ENCODE data around the gene CSTF1. TPM values are rescaled to one million over a fixed set of nuclear protein-coding genes. Genes with fewer than 3 reads are reported as not detected.

Gene CSTF1
- total RNA-seq, 1 donor from 2014 or later, result 32.6 TPM

DNA sequence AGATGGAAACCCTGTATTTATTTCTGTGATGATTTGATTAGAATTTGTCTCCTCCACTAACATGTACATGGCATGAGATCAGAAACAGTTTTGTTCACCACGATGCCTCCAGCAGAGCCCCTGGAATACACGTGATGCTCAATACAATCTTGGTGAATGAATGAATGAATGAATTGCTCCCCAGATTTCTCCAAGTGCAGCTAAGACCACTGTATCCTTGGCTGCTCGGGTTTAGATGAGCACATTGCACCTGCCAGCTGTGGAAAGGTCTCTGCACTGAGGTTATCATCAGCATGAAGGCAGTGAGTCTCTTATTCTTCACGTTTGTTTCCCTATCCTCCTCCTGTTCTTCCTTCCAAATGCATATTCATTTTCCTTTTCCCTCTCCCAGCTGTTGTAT is 37.5 kb downstream of the CSTF1 start:
- DNase-seq, result no peak

DNA sequence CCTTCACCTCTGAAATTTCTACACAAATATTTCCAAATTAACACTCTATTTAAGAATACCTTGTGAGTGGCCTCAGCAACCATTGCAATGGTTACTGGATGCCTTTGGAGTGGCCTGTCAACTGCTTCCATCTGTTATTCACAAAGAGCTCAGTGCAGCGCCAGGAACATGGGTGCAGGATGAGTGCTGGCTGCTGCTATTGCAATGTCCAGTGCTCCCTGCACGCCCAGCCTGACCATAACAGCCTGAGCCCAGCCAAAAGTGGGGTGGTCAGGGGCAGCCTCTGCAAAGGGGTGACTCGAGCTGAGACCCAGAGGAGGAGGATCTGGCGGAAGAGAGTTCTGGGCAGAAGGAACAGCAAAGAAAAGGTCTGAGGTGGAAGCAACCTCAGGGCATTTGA is 38.0 kb downstream of the CSTF1 start:
- DNase-seq, result no peak

DNA sequence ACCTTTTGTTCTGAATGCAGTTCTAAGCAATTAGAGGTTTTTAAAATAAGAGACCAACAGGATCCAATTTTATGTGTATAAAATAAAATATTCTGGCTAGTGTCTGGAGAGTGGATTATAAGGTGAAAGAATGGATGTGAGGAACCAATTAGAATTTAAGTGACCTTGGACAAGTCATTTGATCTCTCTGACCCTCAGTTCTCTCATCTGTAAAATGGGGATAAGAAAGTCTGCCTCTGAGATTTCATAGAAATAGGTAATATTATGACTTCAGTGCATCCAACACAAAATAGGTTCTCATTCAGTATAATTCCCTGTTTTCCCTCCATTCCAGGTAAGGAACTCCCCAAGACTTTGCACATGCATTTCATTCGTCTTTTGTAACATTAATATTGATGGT is 38.5 kb downstream of the CSTF1 start:
- no peak for DNase-seq

DNA sequence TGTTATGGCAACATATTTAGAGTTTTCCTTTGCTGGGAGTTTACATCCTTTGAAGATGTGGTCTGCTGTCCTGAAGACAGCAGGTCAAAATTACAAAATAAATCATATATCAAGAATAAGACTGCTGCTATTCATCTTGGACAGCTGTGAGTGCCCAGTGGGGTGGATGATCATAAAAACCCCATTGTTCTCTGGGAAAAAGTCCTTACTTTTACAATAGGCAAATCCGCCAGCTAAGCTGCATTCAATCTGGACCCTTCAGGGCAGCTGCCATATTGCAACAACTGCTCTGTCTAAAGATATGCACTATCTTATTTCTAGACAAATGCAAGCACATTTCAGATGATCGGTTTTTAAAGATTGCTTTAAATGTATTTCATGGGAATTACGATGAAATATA is 39.0 kb downstream of the CSTF1 start:
- no peak for DNase-seq

DNA sequence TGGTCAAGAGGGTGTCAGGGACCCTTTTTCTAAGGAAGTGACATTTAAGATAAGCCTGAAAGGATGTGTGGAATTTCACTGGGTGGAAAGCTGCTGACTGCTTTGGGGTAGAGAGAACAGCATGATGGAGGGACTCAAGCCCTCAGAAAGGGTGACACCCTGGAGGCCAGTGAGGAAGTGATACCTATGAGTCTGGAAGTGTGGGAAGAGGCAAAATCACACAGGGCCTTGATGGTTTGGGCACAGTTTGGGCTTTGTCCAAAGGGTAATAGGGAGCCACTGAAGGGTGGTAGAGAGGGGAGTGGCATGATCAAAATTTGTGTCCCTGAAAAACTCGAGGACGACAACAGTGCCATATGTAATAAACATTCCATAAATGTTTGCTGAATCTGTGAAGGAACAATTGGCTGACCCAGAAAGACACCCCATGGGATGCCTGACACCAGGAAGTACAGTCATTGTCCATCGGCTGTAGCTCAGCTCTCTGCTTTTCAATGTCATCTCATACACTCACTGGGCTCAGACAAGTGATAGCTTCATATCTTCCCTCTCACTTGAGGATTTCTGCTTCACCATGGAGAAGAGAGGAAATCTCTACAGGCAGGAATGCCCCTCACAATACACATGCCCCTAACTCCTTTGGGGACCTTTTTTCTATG is 40.9 kb downstream of the CSTF1 start:
- no peak for DNase-seq

DNA sequence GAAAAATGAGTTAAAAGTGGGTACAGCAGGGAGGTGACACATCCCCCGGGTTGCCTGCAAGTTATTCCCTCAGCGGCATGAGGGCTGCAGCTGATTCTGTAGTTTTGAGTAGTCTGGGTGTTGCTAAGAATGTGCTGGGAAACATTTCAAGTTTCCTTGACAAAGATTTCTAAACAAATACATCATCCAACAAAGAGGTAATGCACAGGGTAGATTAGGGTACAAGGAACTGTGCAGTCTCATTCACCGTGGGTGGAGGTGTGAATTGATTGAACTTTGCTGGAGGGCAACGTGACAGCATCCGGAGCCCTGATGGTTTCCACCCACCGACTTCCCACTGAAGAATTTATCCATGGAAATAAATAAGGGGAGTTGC is 41.4 kb downstream of the CSTF1 start:
- DNase-seq, result no peak

DNA sequence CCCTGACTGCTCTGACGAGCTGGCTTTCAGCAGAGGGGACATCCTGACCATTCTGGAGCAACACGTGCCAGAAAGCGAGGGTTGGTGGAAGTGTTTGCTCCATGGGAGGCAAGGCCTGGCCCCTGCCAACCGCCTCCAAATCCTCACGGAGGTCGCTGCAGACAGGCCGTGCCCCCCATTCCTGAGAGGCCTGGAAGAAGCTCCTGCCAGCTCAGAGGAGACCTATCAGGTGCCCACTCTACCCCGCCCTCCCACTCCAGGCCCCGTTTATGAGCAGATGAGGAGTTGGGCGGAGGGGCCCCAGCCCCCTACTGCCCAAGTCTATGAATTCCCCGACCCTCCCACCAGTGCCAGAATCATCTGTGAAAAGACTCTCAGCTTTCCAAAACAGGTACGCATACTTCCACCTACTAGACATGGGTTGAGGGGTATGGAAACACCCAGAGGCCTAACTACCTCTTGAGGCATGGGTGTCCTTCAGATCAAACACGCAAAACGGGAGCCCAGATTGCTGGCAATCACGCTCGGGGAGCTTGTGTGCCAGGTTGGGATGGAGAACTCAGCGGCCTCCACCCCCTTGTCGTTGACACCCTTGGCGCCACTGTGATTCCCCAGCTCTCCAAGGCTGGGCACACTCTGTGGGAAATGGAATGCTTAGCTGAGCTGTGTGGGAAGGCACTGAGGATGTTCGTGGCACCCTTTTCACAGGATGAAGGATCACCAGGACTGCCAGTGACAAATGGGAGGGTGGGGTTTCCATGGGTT is 44.9 kb downstream of the CSTF1 start:
- DNase-seq, result no peak

DNA sequence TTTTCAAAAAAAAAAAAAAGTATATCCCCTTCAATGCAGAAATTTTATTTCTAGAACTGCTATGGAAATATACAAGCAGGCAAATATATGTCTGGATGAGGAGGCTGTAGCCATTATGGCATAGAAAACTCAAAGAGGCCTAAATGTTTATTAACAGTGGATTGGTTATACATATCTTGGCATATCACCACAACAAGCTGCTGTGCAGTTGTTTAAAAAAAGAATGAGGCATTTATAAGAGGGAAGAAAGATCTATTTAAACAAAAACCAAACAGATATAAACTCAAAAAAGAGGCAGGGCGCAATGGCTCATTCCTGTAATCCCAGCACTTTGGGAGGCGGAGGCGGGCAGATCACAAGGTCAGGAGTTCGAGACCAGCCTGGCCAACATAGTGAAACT is 45.8 kb downstream of the CSTF1 start:
- no peak for DNase-seq

DNA sequence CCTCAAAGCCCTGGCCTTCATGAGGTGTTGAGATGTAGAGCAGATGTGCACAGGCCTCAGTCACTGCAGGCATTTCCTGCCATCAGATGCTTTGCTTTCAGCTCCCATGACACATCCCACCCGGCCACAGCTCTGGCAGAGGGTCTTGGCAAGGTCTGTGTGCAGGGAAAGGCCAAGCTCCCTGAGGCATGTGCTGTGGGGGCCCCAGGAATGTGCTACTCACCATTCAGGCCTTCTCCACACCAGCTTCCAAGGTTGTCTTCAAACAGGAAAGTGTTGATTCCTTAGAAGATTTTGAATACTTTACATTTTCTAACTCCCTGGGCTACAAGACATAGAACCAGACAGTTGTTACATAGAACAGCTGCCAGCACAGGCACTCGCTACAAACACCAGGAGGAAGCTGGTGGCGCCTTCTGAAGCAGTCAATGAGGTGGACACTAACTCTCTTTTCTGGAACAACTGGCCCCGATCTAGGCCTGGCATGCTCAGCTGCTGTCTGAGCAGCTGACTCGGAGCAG is 47.4 kb downstream of the CSTF1 start:
- no peak for DNase-seq

DNA sequence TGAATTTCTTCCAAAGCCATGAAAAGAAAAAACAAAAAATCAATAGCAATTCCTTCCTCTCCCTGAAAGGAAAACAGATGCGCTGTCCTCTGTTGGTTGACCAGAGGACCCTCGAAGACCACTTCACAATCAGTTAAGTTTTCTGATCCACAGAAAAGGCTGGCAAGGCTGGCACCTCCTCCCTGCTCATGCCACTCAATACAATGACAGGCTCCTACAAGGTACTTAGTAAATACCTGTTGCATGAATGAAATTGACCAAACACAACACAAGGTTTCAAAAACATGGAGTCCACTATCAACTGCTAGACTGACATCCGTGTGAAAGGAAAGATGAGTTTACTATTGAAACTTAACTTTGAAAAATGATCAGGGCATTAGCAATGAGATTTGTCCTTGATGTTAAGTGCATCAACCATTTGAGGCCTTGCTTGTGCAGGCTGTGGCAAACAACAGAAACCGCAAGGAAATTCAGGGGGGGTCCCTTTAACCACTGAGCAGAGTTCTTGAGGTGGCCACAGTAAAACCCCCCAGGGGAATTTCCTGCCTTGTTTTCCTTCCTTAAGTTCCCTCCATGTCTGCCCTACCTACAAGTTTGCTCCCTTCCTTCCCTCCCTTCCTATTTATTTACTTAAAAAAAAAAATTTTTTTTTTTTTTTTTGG is 48.0 kb downstream of the CSTF1 start:
- no peak for DNase-seq

DNA sequence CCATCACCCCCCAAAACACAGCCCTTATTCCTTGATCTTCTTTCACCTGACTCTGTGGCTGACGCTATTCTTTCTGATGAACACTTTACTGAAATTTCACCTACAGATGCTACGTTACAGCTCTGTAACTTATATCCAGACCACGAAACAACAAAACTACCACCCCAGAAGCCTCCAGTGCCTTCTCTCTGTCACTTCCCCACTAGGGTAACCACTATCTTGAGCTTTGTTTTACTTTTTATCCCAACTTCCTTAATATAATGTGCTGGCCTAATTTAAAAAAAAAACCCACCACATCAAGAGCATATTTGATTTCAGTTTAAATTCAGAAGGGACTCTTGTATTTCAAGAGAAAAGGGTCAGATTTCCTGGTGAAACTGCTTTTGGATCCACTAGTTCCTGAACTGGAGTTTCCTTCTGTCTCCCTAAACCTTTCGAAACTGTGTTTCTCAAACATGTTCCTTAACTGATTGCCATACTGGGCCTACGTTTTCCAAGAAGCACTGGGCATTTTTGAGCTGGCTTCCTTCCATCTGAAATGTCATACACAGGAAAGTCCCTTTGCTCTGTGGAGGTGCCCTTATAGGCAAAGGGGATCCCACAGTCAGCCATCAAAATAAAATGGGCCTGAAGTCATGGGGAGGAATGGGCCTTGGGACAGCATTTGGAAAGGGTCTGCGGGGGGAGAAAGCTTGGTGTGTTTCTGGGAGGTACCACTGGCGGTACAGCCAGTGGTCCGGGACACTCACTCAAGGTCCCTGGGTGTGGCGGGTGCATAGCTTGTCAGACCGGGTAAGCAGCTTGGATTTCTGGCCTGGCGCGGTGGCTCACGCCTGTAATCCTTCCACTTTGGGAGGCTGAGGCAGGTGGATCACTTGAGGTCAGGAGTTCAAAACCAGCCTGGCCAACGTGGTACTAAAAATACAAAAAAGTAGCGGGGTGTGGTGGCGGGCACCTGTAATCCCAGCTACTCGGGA is 50.2 kb downstream of the CSTF1 start:
- DNase-seq, result no peak

DNA sequence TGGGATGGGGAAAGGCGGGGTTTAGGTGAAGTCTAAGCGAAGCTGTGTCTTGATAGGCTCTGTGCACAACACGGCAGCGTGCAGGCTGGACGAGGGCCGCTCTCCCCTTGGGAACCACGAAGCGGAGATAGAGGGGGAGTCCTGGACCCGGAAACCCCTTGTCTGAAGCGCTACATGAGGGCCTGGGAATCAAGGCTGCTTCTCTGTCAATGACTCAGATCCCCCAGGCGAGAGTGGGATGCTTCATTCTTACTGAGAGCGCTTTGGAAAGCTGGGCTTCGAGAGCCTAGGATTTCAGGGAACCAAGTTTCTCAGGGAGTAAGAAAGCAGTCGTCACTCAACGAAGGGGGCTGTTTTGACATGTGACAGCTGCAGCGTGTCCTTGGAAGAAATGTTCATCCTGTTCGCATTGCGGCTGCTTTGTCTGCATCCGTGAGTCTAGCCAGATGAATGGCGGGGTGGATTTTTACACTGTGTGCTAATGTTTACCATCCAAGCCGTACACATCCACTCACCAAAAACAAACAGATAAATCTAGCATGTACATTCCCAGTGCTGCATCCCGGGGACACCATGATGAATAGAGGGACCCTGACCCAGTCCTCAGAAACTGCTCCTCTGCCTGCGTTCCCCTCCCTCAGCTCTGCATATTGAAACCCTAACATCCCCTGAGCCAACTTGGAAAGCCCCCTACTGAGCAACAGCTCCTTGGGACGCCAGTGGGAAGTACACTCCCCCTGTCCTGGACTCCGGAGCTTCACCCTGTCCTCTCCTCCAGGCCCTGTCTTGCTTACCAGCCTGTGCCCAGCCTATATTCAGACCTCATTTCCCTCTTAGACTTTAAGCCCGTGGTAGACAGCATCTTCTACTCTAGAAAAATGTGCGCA is 51.5 kb downstream of the CSTF1 start:
- DNase-seq, result no peak

DNA sequence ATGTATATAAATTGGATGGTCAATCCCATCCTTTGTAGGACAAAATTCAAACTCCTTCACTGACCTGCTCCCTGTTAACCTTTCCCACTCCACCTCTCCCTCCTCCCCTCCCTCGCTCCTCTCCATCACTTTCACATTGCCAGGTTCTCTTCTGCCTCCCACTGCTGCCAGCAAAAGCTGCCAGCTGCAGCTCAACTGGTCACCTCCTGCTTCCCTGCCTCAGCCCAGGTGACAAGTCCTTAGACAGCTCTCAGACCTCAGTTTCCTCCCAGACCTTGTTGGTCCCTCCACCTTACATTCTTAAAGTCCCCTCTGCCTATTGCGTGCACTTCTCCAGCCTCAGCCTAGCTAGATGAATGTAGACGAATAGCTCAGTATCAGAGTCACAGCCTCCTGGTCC is 52.7 kb downstream of the CSTF1 start:
- DNase-seq, result no peak

DNA sequence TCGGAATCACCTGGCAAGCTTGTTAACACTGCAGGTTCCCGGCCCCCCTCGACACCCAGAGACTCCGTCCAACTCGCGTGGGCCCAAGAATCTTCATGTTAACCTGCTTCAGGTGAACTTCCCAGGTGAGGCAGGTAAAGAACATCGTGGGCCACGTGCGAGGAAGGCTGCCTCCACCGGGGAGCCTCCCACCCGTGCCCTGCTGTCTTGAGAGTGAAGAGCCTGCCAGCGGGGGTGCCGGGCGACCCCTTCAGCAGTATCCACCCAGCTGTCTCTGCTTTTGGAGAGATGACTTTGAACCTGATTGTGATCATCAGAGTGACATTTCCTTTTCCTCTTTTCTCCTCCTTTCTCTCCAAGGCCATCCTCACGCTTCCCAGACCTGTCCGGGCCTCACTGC is 53.1 kb downstream of the CSTF1 start:
- DNase-seq, result no peak

DNA sequence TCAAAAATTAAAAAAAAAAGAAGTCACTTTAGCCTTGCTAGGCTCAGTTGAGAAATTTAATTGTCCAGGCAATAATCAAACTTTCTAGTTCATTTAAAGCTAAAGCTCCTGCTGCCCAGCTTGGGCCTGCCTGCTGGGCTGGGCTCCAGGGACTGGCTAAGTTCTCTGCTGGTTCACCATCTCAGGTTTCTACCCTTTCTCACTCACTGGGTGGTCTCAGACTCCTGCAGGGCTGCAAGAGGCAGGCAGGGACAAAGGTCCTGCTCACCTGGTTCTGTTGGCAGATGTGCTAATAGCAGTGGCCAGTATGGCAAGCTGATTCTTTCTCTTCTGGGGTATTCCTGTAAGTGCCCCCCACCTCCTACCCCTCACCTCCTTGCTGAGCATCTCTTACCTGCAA is 54.8 kb downstream of the CSTF1 start:
- DNase-seq, result no peak

DNA sequence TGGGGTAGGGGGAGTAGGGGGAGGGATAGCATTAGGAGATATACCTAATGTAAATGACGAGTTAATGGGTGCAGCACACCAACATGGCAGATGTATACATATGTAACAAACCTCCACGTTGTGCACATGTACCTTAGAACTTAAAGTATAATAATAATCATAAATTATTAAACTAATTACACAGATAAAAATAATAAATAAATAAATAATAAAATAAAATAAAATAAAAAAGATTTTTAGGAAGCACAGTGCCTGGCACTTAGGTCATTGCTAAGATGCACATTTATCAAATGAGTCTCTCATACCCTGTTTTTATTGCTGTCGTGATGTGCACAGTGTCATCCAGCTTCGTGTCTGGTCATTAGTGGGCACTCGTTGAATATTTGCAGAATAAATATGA is 57.0 kb downstream of the CSTF1 start:
- DNase-seq, result no peak

DNA sequence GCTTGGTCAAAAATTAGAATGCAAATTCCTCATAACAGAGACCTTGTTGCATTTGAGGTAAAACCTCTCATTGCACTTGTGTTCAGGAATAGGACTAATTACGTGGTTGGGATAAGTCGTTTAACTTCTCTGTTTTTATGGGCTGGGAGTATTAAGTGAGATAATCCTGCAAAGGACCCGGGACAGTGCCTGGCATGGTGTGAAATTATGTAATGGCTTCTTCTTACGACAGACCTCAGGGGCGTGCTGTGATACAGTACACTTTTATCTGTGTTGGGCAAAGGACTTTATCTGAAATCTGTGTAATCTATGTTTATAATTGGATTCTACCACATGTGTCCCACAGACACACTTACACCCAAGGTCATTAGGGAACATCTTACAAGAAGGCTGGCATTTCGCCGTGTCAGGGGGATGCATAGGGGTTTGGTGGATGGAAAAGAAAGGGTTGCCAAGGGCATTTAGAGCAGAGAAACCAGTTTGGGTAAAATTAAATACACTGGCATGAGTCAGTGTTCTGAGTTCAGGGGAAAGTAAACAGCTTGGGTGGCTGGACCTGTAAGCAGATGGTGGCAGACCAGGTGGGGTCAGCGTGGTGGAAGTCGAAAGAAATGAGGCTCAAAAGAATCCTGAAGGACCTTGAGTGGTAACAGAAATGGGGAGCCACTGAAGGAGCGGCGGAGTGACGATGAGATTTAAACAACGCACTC is 58.8 kb downstream of the CSTF1 start:
- DNase-seq, result no peak

DNA sequence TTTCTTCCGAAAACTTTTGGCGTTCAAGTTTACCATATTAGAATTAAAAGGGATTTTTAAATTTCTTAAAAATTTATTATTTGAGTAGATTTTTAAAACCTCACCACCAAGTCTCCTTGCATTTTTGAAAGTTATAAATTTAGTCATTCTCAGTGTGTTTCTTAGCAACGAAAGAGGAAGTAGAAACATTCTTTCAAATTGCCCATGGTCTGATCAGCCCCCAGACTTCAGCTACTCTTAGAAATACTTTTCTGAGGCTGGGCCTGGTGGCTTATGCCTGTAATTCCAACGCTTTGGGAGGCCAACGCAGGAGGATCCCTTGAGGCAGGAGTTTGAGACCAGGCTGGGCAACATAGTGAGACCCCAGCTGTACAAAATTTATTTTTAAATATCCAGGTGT is 60.9 kb downstream of the CSTF1 start:
- no peak for DNase-seq

DNA sequence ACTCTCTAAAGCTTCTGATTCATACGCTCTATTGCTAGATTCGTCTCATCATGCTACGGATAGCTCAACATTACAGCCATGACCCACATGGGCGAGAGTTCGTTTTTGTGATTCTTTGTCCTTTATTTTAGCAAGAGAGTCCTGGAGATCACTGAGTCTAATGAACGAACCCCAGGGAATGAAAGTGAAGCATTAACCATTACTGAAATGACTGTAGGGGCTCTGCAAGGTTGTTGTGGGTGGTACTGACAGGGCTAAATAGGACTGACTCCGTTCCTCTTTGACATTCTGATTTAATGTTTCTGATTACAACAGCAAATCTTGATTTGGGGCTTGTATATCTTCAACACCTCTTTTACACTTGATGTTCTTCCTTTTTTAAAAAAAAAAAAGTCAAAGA is 62.3 kb downstream of the CSTF1 start:
- DNase-seq, result no peak

Data from occipital lobe (tissue), 2 donors.